HG02763 (cell line): ENCODE data around the gene F12.
"Not testable (repeated sequence)": the region's sequence is repeated elsewhere in the genome, so short reads cannot be mapped to it uniquely, and the experiment has no call there.

ENCODE experiments used
- ATAC-seq: cut with Tn5 transposase; IDR thresholded peaks from one replicate; pipeline ENCODE4 v1.9.1; 2021; ENCODE audit warnings: mild to moderate bottlenecking, moderate library complexity; ENCODE audit not compliant: unreplicated experiment

F12 gene

DNA sequence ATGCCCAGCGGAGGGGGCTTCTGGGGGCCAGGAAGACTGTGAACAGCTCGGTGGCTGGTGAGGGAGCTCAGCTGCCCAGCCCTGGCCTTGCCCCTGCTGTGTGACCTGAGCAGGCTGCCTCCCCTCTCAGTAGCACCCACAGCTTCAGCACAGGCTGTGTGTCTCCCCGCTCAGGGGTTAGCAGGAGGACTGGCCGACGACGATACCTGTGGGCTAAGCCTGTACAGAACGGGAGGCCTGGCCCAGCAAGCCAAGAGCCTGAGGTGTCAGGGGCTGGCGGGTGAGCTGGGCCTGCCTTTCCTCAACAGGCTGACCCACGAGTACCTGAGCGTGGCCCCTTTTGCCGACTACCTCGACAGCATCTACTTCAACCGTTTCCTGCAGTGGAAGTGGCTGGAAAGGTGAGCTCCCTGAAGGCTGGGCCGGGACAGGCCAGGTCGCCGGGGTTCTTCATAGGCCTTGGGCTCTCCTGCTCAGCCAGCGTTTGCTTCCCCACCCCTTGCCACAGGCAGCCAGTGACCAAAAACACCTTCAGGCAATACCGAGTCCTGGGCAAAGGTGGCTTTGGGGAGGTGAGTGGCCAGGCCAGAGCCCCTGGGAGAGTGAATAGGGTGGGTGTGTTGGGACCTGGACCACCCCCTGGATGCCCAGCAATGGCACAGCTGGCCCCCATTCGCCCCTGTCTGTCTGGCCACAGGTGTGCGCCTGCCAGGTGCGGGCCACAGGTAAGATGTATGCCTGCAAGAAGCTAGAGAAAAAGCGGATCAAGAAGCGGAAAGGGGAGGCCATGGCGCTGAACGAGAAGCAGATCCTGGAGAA is 23.7 kb upstream of the F12 start:
- no peak for ATAC-seq

DNA sequence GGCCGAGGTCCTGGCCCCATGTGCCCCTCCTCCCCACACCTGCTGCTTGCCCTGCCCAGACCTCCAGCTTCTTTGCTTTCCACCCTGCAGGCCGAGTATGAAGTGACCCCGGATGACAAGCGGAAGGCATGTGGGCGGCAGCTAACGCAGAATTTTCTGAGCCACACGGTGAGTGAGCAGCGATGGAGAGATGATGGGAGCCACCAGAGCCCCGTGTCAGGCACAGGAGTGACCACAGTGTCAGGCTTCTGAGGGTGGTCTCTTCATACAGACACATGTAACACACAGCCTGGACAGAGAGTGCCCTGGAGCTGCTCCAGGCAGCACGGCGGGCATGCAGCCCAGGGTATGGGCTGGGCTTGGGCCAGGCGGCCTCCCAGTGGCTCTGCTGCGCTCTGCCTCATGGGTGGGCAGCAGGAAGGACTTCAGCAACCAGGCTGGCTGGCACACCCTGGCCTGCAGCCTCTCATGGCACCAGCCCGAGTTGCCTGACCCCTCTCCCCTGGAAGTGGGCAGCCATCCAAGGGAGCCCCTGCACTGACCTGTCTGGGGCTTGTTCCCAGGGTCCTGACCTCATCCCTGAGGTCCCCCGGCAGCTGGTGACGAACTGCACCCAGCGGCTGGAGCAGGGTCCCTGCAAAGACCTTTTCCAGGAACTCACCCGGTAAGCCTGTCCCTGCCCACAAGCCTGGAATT is 22.9 kb upstream of the F12 start:
- no peak for ATAC-seq

DNA sequence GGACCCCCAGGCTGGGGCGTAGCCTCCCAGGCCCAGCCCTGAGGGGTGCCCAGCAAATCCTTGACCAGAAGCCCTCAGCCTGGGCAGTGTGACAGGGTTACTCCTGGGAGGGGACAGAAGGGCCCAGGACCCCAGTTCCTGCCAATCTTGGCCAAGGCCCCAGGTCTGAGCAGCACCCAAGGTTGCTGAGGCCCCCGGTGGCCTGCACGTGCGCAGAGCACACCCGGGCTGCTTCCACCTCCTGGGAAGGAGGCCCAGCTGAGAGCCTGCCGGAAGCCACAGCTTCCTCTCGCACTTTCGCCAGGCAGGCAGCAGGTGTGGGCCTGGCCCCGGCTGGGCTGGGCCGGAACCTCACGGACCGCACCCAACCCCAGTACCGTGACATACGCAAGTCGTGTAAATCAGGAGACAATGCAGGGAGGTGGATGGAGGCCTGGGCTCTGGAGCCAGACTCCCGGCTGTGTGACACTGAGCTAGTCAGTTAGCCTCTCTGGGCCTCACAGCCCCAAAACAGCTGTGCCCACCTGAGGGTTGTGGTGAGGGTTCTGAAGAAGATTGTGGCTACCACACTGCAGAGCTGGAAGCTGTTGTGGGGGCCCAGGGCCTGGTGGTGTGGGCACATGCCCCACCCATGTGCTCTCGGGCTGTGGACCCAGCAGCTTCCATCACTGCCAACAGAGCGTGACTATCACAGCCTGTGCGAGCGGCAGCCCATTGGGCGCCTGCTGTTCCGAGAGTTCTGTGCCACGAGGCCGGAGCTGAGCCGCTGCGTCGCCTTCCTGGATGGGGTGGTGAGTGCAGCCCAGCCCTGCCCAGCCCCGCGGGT is 22.2 kb upstream of the F12 start:
- ATAC-seq, result peak; percentile 37

DNA sequence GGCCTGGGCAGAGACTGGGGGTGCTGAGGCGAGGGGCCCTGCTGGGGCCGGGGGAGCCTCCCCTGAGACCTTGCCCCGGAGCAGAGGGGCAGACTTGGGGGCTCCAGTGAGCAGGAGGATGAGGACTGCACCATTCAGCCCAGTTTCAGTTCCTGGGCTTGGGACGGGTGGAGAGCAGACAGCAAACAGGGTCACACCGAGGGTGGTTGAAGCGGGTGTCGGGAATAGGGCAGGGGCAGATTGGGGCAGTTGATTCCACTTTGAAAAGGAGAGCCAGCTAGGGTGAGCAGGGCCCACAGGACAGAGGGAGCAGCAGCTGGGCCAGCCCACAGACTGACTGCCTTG is 21.6 kb upstream of the F12 start:
- no peak for ATAC-seq

DNA sequence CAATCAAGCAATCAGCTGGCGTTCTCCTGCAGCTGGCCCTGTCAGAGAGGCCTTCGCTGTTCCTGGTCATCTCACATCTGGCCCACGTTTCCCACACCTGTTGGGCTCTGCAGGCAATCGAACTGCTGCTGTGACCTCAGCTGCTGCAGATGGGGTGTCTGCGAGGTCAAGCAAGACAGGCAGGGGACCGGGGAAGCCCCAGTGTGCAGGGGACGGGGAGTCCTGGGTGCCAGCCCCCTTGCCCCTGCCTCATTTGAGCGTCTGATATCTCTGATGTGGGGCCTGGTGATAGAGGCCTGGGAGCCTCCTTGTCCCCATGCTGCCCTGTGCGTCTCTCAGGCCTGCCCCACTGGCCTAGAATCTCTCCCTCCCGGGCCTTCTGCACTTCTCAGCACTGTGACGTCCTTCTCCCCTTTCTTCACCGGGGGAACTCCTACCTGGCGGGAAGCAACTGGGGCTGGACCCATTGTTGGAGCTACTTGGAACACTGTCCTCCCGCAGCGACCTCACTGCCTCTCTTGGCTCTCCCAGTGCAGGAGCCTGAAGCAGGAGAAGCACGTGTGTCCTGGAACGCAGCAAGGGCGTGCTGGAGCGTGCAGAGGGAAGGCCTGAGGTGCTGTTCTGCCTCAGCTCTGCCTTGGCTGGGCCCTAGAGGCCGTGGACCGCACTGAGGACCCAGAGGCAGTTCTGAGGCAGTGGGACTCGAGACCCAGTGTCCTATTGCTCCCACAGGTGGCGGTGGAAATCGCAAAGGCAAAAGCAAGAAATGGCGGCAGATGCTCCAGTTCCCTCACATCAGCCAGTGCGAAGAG is 21.0 kb upstream of the F12 start:
- no peak for ATAC-seq

DNA sequence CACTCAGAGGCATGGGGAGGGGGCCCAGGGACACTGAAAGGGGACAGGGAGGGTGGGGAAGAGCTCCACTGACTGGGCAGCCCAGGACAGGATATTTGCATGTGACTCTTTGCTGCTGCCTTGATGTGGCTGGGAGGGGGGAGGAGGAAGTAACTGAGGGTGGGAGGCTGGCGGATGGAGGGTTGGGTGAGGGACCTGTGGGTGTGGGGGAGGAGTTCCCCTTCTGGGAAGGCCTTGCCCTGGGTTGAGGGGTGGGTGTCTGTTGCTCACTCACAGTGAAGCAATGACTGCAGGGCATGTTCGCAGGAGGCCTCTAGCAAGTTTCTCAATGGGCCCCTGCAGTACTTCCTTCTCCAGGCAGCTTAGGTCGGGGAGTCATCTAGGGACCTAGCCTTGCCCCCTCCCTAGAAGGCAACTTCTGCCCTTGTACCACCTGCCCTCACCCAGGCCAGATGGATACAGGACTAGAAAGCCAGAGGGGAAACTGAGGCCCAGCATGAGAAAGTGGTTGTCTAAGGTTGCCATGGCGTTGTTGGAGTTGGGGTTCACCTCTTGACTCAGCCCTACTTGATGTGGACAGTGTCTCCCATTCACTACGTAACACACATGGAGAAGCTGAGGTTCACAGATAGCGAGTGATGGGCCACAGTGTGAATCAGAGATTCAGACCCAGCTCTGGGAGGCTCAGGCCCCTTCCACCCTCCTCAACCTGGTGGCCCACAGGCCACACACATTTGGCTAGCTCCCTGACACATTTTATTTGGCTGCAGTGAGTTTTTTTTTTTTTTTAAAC is 20.1 kb upstream of the F12 start:
- no peak for ATAC-seq

DNA sequence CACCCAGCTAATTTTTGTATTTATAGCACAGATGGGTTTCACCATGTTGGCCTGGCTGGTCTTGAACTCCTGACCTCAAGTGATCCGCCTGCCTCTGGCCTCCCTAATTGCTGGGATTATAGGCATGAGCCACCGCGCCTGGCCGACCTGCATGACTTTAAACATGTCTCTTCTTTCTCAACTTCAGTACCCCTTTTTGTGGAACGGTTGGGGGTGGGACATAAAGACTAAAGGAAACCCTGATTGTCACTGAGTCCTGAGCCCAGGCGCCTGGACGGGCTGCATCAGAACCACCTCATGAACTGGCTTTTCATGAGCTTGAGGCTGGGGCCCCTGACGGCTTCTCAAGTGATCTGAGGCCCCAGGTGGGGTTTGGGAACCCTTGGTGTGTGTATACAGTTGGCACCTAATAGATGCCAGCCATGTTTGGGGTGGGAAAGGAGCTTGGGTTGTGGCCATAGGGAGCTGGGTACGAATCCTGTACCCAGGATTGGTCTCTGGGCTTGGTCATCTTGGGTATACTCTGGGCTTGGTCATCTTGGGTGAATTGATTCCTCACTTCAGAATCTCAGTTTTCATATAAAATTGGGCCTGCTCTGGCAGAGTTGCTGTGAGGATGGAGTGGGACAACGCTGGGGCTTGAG is 19.3 kb upstream of the F12 start:
- no peak for ATAC-seq

DNA sequence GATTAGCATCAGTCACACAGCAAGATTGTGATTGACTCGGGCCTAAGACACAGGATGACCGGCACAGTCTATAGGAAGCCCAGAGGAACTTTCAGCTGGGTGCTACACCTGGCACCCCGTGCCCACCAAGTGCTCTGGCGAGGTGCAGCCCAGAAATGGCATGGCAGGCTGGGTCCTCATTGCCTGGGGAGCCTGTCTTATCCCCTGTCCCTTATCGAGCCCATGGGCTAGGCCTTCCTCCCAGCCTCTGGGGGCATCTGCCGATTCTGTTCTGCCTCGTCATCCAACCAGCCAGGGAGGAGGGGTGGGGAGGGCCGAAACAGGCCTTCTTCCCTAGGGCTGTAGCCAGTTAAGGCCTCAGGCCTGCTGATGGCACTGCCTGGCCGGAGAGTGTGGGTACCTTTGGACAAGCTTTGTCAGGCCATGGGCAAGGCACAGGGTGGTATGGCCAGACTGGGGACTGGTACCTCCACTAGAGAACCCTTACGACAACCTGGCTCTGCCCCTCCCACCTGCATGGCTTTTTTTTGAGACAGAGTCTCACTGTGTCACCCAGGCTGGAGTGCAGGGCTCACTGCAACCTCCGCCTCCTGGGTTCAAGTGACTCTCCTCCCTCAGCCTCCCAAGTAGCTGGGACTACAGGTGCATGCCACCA is 18.7 kb upstream of the F12 start:
- no peak for ATAC-seq

DNA sequence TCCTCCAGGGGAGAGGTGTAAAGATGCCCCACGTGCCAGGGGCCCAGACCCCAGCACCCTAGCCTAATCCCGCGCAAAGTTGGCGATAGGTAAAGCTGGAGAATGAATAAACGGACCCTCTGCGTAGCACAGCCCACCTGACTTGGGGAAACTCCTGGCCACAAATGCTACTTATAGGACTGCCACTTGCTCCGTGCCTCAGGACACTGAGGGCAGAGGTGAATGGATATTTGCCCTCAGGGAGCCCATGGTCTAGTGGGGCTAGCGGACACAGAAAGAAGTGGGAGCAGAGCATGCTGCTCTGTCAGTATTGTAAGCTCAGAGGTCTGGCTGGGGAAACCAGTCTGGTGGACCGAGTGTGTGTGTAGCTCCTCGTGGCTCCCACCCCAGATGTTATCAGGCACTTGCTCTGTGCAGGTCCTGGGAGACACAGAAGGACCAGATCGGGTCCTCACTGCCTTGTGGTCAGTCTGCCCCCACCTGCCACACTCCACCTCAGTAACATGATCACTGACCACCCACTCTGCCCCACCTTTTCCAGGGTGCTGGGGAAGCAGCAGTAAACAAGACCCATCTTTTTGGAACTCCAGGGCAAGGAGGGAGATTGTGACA is 18.0 kb upstream of the F12 start:
- ATAC-seq, result no peak

DNA sequence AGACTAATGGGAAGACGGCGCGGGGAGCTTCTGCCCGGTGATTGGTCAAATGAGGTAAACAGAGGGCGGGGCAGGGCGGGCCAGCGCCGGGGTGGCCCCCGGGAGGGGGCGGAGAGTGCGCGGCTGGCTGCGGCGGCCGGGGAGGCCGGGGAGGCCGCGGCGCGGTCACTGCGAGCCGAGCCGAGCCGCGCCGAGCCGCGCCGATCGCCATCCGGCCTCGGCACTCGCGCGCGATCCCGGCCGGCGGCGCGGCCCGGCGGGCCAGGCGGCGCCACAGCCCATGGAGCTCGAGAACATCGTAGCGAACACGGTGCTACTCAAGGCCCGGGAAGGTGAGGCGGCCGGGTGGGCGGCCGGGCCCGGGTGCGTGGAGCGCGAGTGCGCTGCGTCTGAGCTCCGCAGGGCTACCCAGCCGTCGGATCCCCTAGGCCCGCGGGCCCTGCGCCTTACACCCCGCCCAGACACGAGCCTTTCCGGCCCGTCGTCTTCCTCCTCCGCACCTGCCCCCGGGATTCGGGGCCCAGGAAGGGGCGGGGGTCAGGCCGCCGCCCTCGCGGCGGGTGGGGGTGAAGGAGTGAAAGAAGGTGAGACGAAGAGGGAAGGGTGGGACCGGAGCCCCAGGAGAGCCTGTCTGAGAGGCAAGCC is 17.3 kb upstream of the F12 start, which contains the start of gene GRK6:
TSS of gene GRK6 (plus strand) at position 111 of the 645 bp plus-strand sequence. CDS start at position 281, 170 bp downstream.
- peak; percentile 10 for ATAC-seq

DNA sequence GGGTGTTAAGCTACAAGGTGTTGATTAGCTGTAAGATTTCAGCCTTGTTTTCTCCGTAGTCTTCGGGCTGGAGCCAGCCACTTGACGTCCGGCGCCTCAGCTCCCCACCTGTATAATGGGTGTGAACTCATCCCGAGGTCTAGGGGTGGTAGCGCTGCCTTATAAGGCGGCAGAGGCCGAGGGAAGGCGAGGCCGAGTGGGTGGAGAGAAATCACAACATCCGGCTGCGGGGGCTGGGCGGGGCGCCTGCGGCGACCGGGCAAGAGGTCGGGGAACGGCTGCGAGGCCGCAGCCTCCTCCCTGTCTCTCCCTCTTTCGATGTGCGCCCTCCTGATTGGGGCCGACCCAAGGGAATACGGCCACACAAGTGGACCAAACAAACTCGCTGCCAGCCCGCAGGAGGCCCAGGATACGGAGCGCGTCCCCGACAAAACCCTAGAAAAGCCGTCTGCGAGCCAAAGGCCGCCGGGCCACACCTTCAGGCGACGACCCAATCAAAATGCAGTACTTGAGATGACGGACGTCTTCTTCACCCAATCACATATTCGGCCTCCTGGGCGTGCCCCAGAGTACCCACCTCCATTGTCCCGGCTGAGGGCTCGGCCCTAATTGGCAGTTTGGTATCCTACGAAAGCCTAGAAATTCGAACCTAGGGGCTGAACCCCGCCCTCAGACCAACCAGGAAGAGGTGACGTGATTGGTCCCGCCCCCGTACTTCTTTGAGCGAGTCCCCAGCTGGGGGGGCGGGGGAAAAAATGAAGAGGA is 16.6 kb upstream of the F12 start:
- peak; percentile 77 for ATAC-seq

DNA sequence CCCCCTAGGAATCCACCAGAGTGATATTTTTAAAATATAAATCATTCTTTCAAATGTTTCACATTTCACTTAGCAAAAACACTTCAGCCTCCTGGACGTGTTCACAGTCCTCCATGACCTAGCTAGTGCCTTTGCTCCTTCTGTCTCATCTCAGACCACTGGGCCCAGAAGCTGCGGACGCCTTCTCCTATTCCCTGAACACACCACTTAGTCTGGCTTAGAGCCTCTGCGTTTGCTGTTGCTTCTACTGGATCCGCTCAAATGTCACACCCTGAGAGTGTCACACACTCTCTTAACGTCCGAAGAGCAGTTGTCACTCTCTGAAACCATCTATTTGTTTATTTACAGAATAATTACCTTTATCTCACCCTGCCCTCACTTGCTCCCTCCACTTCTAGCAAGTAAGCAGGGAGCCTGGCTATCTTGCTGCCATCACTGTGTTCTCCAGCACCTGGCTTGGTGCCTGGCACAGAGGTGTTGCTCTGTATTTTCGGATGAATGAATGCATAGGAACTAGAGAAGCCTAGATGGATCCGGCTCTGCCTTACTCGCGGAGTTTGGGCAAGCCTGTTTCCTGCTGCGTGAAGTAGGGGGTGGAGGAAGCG is 15.9 kb upstream of the F12 start:
- ATAC-seq, result no peak

DNA sequence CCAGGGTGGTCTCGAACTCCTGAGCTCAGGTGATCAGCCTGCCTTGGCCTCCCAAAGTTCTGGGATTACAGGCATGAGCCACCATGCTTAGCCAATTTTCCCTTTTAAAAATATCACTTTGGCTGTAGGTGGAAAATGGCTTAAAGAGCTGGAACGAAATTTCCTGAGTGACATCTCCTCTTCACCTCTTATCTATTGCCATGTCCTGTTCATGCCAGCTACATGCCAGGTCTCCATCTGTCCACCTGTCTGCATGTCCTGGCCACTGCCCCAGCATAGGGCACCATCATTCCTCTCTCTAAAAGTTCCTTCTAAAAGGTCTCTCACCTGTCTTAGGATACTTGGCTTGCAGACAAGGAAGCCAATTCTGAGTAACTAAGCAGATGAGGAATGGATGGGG is 14.3 kb upstream of the F12 start:
- no peak for ATAC-seq

DNA sequence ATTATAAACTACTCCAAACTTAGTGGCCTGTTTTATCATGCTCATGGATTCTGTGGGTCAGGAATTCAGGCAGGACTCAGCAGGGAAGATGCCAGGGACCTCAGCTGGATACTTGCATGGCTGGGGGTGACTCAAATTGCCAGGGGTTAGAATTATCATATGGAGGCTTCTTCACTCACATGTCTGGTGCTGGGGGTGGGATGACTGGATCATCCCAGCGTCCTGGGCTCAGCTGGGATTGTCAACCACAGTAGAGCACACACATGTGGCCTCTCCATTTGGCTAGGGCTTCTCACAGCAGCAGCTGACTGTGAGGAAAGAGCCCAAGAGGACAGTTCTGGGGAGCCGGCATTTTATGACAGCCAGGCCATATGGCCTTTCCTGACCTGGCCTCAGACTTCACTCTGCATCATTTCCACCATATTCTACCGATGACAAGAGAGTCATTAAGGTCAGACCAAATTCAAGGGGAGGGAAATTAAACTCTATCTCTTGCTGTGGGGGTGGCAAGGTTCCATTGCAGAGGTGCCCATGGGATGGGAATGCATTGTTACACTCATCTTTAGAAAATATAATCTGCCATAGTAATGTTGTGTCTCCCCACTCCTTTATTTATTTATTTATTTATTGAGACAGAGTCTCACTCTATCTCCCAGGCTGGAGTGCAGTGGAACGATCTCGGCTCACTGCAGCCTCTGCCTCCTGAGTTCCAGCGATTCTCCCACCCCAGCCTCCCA is 11.9 kb upstream of the F12 start:
- ATAC-seq, result no peak

DNA sequence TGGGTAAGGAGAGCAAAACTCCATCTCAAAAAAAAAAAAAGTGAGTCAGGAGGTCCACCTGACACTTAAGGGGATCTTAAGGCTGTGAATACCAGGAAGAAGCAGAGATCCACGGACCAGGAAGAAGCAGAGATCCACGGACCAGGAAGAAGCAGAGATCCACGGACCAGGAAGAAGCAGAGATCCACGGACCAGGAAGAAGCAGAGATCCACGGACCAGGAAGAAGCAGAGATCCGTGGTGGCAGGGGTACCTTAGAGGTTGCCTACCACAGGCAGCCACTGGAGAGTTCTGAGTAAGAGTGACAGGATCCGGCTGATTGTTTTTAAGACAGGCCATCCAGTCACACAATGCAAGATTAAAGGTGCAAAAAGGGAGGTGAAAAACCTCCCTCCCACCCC is 11.1 kb upstream of the F12 start:
- not testable (repeated sequence) for ATAC-seq

DNA sequence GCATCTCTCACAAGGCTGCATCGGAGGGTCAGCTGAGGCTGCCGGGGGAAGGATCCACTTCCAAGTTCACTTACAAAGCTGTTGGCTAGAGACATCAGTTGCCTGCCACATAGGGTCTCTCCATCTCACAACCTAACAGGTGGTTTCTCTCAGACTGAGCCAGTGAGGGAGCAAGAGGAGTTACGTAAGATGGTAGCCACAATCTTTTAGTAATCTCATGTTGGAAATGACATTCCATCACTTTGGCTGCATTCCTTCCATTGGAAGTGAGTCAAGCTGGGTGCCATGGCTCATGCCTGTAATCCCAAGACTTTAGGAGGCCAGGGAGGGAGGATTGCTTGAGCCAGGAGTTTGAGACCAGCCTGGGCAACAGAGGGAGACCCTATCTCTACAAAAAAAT is 9.7 kb upstream of the F12 start:
- no peak for ATAC-seq
